IPS-NIHi7 (cell line): ENCODE measurements around the gene SPIB.

Experiments
- DNase-seq: peaks from one replicate; pipeline ENCODE4 v3.0.0; 2012; ENCODE audit warnings: mixed read lengths; ENCODE audit errors: extremely low spot score

SPIB gene

DNA sequence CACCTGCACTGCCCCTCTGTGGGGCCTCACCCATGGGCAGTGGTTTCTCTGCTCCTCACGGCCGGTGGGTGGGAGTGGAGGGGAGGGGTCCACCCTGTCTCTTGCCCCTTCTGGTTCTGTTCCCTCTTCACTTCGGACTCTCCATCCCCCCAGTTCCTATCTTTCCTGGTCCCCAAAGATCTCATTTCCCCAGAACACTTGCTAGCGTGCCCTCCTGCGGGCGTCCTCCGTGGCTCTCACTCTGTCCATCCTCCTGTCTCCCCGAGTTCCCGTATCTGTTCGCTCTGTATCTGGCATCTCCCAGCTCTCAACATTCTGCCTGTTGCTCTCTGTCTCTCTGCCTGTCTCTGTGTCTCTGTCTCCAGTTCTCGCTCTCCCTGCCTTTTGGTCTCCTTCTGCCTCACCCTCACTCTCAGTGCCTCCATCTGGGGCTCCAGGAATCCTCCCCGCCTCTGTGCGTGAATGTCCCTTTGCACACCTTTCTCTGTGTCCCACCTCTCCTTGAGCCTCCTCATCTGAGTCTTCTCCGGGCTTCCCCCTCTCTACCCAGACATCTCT, 363 bp downstream of the SPIB start:
- no peak for DNase-seq

GRCh38 chr19:50419580-50420035, 870 bp downstream of the SPIB start:
- DNase-seq, result peak; percentile 61

- no peak for DNase-seq
These were observed 1.4 kb downstream of the SPIB start for GRCh38 chr19:50420127-50420526.

DNA sequence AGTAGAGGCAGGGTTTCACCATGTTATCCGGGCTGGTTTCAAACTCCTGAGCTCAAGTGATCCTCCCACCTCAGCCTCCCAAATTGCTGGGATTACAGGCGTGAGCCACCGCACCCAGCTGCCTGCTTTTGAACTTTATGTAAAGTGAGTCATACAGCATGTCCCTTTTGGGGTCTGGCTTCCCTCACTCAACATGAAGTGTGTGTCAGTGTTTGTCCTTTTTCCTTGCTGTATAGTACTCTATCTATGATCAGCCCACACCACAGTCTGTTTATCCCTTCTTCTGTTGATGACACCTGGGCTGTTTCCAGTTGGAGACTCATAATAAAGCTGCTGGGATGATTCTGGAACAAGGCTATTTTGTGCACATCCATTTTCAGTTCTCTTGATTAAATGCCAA, 2.1 kb downstream of the SPIB start:
- DNase-seq, result no peak

DNA sequence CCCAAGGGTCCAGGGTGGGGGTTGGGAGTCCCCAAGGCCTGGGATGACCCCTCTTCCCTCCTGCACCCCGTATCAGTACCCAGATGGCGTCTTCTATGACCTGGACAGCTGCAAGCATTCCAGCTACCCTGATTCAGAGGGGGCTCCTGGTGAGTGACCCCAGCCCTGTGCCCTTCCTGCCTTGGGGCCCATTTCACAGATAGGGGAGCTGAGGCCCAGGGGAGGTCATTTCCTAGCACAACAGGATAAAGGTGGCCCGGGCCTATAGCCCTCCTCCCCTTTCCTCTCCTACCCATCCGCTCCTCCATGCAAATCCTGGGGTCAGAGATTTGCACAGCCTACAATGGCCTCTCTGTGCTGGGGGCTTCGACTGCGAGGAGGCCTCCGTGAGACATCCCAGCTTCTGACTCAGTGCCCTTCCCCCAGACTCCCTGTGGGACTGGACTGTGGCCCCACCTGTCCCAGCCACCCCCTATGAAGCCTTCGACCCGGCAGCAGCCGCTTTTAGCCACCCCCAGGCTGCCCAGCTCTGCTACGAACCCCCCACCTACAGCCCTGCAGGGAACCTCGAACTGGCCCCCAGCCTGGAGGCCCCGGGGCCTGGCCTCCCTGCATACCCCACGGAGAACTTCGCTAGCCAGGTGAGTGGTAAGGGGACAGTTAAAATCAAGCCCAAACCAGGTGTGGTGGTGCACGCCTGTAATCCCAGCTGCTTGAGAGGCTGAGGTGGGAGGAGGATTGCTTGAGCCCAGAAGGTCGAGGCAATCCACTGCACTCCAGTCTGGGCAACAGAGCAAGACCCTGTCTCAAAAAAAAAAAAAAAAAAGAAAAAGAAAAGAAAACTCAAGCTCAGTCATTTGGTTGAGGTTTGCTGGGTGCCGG, 3.9 kb downstream of the SPIB start:
- no peak for DNase-seq

GRCh38 chr19:50423279-50424113, 4.8 kb downstream of the SPIB start:
- no peak for DNase-seq

DNA sequence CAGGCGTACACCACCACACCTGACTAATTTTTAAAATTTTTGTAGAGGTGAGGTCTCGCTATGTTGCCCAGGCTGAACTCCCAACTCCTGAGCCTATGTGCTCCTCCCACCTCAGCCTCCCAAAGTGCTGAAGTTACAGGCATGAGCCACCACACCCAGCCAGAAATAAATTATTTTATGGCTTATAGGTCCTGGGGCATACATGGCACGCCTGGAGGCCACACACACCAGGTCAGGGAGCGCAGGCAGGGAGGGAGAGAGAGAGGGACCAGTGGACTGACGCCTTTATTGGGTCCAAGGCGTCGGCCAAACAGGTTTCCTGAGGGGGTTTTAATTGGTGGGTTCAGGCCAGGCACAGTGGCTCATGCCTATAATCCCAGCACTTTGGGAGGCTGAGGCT, 6.8 kb downstream of the SPIB start:
- DNase-seq, result no peak

DNA sequence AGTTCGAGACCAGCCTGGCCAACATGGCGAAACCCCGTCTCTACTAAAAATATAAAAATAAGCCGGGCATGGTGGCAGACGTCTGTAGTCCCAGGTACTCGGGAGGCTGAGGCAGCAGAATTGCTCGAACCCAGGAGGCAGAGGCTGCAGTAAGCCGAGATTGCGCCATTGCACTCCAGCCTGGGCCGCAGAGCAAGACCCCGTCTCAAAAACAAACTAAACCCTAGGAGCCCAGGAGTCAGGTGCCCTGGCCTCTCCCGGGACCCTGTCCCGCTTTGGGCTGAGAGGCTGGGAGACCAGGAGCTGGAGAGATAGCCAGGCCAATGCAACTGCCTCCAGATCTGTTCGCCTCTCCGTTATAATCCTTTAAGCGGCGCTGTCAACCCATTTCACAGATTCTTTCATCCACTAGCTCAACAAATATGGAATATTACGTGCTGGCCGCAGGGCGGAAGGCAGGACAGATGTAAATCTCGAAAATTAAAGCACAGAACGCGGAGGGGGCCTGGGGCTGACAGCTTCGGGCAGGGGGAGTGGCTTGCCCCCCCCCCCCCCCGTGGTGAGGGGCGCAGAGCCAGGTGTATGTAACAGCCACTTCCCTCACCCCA, 8.7 kb downstream of the SPIB start:
- no peak for DNase-seq

DNA sequence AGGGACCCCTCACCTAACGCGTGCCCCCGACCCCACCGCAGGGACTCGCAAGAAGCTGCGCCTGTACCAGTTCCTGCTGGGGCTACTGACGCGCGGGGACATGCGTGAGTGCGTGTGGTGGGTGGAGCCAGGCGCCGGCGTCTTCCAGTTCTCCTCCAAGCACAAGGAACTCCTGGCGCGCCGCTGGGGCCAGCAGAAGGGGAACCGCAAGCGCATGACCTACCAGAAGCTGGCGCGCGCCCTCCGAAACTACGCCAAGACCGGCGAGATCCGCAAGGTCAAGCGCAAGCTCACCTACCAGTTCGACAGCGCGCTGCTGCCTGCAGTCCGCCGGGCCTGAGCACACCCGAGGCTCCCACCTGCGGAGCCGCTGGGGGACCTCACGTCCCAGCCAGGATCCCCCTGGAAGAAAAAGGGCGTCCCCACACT, 9.3 kb downstream of the SPIB start:
- peak; percentile 67 for DNase-seq

DNA sequence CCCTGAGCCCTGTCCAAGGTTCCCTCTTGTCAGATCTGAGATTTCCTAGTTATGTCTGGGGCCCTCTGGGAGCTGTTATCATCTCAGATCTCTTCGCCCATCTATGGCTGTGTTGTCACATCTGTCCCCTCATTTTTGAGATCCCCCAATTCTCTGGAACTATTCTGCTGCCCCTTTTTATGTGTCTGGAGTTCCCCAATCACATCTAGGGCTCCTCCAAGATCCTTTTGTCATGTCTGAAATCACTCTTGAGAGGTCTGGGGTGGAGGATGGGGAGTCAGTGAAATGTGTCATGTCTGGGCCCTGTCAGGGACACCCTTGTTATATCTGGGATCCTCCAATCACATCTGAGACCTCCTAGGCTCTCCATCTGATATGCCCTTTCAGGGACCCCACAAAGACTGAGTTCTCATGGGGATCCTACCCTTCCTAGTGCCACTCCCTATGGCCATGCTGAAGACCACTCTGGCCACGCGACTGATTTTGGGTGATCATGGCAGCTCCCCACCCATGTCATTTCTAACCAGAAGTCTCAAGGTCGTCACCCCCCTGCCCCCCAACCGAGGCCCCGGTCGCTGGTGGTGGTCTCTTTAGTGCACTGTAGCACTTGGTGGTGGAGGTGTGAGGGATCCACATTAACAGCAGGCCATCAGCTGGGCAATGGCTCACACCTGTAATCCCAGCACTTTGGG, 10.2 kb downstream of the SPIB start:
- DNase-seq, result no peak

DNA sequence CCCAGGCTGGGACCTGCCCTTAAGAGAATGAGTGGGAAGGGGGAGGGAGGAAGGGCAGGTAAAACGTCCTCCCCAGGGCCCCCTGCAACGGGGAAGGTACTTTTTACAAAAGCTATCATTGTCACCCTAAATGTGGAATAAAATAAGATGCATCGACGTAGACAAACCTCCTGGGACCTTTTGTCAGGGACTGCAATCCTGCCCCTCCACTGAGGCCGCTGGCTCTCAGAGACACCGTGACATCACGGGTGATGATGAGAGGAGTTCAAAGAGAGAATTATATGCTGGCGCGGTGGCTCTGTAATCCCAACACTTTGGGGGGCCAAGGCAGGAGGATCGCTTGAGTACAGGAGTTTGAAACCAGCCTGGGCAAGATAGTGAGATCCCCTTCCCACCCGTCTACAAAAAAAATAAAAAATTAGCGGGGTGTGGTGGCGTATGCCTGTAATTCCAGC, 12.2 kb downstream of the SPIB start:
- no peak for DNase-seq

- peak; percentile 95 for DNase-seq
These were observed 12.8 kb downstream of the SPIB start for GRCh38 chr19:50431343-50432220.

DNA sequence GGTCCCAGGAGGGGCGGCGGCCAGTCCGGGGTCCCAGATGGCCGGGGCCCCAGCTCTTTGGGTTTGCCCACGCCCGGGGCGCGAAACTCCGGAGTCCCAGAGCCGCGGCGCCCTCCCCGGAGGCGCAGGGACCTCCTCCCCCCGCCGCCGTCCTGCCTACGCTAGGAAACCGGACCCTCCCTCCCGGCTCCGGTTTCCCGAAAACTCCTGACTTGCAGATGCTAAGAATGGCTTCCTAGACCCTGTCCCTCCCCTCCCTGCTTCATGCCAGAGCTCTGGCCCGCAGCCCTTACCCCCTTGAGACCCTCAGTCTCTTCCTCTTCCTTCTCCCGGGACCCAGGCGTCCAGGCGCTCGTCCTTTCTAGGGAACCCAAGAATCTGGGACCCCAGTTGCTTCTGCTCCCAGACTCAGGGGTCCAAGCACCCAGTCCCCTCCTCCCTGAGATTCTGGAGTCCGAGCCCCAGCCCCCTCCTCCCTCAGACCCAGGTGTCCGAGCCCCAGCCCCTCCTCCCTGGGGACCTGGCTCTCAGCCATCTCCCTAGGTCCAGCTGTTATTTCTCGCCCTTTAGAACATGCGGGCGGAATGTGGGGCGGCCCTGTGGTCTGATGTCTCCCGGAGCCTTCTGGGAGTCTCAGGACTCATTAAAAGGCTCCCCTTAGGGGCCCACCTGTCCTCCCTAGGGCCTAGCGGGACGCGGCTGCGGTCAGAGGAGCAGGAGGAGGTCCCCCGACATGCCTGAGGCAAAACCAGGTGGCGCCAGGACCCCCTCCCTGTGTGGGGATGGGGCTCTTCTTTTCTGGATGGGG, 13.7 kb downstream of the SPIB start, which contains the start of gene MYBPC2:
Gene MYBPC2, plus strand, starts transcription at position 672 of the 808 bp plus-strand sequence. Its CDS starts 62 bp downstream, at position 734.
- peak; percentile 62 for DNase-seq

- no peak for DNase-seq
These were observed 14.8 kb downstream of the SPIB start for GRCh38 chr19:50433201-50434180.

DNA sequence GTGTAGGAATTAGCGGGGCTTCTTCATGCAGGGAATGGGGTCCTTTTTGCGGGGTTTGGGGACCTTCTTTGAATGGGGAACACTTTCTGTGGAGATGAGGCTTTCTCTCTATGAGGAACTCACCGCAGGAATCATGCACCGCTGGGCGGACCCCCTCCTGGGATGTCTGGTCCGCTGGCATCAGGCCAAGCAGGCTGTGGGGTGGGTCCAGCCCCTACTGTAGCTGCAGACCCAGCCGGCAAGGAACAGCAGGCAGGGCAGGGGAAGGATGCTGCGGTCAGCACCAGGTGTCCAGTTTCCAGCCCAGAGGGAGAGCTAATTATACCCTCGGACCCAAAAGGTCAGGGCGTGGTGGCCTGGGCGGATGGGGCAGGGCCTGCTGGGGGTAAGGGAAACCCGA, 15.8 kb downstream of the SPIB start:
- no peak for DNase-seq

GRCh38 chr19:50435221-50435620, 16.5 kb downstream of the SPIB start:
- no peak for DNase-seq

- DNase-seq, result no peak
These were observed 16.9 kb downstream of the SPIB start for GRCh38 chr19:50435627-50436026.

DNA sequence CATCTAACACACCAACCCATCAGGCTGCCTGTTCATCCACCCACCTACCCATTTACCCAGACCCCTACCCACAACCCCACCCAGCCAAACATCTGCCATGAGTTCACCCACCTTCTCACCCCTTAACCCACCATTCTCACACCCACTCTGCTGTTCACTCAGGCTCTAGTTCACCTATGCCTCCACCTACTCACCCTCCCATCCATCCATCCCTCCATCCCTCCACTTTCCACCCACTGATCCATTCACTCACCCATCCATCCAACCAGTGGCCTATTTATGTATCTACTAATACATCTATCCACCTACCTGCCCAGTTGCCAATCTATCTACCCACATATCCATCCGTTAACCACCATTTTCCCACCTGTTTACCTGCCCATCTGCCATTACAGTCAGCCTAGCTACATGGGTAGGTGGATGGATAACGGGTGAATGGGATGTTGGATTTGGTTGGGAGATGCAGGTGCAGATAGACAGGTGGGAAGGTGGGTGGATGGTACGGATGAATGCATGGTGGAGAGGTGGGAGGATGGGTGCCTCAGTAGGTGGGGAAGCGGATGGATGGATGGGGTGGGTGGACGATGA, 19.2 kb downstream of the SPIB start:
- no peak for DNase-seq
